GM19035 (cell line): Measurements from ENCODE around the gene TBC1D5.
"Not testable (repeated sequence)": the region's sequence is repeated elsewhere in the genome, so short reads cannot be mapped to it uniquely, and the experiment has no call there.

ENCODE experiments used
- ATAC-seq: cut with Tn5 transposase; IDR thresholded peaks from one replicate; pipeline ENCODE4 v1.9.1; 2021; ENCODE audit not compliant: unreplicated experiment

TBC1D5 gene

GRCh38 chr3:17648630-17649355 lies 93.6 kb downstream of the TBC1D5 start:
- not testable (repeated sequence) for ATAC-seq

GRCh38 chr3:17645074-17645698 lies 97.2 kb downstream of the TBC1D5 start:
- no peak for ATAC-seq

- ATAC-seq, result no peak
These were observed 98.7 kb downstream of the TBC1D5 start for GRCh38 chr3:17643691-17644090.

- no peak for ATAC-seq
These were observed 100.0 kb downstream of the TBC1D5 start for GRCh38 chr3:17642474-17642873.

GRCh38 chr3:17640466-17640865 lies 102.0 kb downstream of the TBC1D5 start:
- ATAC-seq, result no peak

- ATAC-seq, result no peak
These were observed 102.7 kb downstream of the TBC1D5 start for GRCh38 chr3:17639765-17640164.

- ATAC-seq, result no peak
These were observed 103.2 kb downstream of the TBC1D5 start for GRCh38 chr3:17639257-17639656.

GRCh38 chr3:17638356-17638755 lies 104.1 kb downstream of the TBC1D5 start:
- no peak for ATAC-seq

- ATAC-seq, result not testable (repeated sequence)
These were observed 106.8 kb downstream of the TBC1D5 start for GRCh38 chr3:17635675-17636074.

GRCh38 chr3:17634964-17635363 lies 107.5 kb downstream of the TBC1D5 start:
- no peak for ATAC-seq

GRCh38 chr3:17634201-17634600 lies 108.2 kb downstream of the TBC1D5 start:
- no peak for ATAC-seq

- ATAC-seq, result no peak
These were observed 109.9 kb downstream of the TBC1D5 start for GRCh38 chr3:17632401-17633100.

- no peak for ATAC-seq
These were observed 110.8 kb downstream of the TBC1D5 start for GRCh38 chr3:17631609-17632008.

- ATAC-seq, result no peak
These were observed 113.0 kb downstream of the TBC1D5 start for GRCh38 chr3:17629400-17629799.

GRCh38 chr3:17626395-17626794 lies 116.0 kb downstream of the TBC1D5 start:
- ATAC-seq, result no peak

- ATAC-seq, result no peak
These were observed 117.3 kb downstream of the TBC1D5 start for GRCh38 chr3:17625133-17625532.

- no peak for ATAC-seq
These were observed 119.0 kb downstream of the TBC1D5 start for GRCh38 chr3:17623464-17623863.

GRCh38 chr3:17619968-17620367 lies 122.5 kb downstream of the TBC1D5 start:
- ATAC-seq, result no peak

- not testable (repeated sequence) for ATAC-seq
These were observed 129.4 kb downstream of the TBC1D5 start for GRCh38 chr3:17613017-17613416.

GRCh38 chr3:17607905-17608304 lies 134.5 kb downstream of the TBC1D5 start:
- no peak for ATAC-seq

- no peak for ATAC-seq
These were observed 136.5 kb downstream of the TBC1D5 start for GRCh38 chr3:17605934-17606333.

- no peak for ATAC-seq
These were observed 137.4 kb downstream of the TBC1D5 start for GRCh38 chr3:17605032-17605431.
